Femur (tissue), 1 donor: ENCODE results near the gene MXD4.
"Not testable (repeated sequence)": the region's sequence is repeated elsewhere in the genome, so short reads cannot be mapped to it uniquely, and the experiment has no call there.

ENCODE experiments used
- DNase-seq: peaks from one replicate; pipeline ENCODE4 v3.0.0-alpha.2; 2017

Gene MXD4

GRCh38 chr4:2249526-2250356, 12.2 kb downstream of the MXD4 start:
- DNase-seq = no peak

- peak; percentile 16 for DNase-seq
Observed at GRCh38 chr4:2248821-2249261, 13.1 kb downstream of the MXD4 start.

- peak; percentile 21 for DNase-seq
Observed at GRCh38 chr4:2248044-2248780, 13.7 kb downstream of the MXD4 start.

DNA sequence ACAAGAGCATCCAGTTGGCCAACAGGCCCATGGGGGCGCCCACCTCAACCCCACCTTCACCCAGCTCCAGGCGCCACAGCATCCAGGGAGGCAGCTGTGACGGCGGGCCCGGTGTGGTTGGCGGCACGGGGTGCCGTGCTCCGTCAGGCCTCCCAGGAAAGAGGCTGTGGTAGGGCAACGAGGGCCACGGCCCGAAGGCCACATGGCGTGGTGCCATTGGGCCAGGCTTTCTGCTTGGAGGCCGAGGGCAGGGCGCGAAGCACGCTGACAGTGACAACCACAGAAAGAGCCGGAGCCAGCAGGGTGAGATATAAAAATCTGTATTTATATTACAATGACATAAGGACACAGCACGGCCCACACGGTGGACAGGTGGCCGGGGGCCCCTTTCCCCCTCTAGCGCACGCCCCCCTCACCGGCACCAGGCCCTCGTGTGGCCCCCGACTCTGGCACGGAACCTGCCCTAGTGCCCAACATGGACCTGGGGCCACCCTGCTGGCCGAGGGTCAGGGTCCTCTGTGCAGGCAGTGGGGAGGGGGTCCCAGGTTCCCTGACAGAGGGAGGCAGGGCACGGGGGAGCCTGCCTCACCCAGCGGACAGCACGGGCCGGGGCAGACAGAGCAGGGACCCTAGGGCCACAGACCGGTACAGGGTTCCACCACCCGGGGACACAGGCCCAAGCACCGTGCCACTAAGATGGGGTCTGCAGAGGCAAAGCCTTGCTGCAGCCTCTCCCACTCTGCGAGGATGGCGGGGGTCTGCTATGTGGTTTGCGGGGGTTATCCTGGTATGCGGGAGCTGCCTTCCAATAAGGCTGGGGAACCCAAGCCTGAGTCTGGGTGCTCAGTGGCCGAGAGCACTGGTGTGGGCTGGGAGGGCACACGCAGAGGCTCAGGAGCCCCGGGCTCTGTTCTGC, 14.5 kb downstream of the MXD4 start:
- no peak for DNase-seq

DNA sequence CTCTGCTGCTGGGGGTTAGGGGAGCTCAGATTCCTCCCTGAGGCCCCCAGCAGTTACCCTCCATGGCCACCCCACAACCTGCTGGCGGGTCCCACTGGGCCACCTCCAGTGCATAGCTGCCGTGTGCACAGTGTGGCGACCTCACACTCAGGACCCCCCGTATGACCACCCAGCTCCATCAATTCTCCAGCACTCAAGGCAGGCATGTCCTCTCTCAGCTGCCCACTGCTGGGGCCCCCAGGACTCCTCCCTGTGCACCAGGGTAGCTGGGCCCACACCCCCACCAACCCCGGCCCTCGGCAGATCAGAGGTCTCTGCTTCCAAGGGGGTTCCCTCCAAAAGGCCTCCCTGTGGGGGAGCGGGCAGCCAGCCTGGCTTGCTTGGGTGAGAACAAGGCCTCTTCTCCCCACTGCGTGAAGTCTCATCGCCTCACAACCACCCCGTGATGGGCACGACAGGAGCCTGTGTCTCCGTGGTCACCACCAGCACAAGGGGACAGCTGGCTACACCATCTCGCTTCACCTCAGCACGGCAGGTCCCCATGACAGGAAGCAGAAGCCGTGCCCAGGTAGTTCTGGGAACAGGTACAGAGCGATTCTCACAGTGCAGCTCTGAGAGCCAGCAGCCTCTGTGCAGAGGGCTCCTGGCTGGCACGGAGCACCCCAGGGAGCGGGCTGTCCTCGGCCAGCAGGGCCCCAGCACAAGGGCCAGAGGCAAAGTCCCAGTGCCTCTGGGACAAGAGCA, 15.4 kb downstream of the MXD4 start:
- DNase-seq = no peak

DNA sequence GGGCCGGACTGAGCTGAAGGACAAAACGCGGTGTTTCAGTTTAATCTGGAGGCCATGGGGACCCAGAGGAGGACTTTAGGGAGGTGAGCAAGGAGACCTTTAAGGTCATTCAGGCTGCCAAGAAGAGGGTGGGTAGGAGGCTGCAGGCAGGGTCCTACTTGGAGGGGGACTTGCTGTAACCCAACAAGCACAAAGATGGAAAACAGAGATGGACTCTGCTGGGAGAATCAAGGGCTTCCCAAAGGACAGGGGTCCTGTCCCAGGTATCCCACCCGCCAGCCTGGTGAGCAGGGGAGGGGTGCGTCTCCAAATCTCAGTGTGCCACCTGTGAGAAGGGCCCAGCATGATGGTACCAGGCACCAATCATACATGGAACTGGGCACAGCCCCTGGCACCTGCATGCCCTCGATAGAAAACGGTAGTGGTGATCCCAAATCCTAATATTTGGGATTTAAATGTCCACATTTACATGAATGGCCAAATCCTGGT, 16.1 kb downstream of the MXD4 start:
- DNase-seq = no peak

DNA sequence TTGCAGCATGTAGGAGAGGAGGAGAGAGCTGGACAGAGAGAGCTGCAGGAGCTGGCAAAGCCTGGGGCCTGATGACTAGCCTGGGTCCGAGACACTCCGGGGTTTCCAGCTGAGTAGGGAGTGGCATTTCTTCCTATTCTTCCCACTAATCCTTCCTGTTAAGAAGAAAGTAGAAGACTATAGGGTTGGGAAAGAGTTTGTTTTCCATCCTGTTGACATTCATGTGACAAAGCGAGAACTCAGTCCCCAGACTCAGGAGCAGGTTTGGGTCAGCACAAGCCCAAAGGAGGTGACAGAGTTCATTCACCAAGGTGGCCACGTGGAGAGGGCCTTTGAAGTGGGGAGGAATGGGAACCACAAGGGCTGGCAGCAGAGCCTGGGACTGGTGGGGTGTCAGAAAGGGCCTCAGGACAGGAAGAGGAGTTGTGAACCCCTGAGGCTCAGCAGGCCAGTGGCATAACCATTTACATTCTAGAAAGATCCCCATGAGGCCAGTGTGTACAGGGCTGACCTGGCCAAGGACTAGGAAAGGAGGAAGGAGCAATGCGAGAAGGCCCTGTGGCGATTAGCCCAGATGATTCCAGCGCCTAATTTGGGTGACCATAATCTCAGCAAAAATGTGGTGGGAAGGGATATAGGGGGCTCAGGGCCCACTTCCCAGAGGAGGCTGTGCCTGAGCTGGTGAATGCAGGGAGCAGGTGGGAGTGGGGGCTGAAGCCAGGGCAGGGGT, 16.7 kb downstream of the MXD4 start:
- peak; percentile 22 for DNase-seq

- peak; percentile 62 for DNase-seq
Observed at GRCh38 chr4:2243681-2244380, 18.1 kb downstream of the MXD4 start.

- DNase-seq = peak; percentile 99
Observed at GRCh38 chr4:2241410-2242353, 20.2 kb downstream of the MXD4 start, which contains the start of the genes HAUS3 and POLN. Gene HAUS3, minus strand, starts transcription at chr4:2242121. Its CDS starts 1,175 bp downstream, at chr4:2240946. Gene POLN, minus strand, starts transcription at chr4:2242121. Its CDS starts 12,890 bp downstream, at chr4:2229231.

- DNase-seq = no peak
Observed at GRCh38 chr4:2241003-2241402, 20.9 kb downstream of the MXD4 start.

DNA sequence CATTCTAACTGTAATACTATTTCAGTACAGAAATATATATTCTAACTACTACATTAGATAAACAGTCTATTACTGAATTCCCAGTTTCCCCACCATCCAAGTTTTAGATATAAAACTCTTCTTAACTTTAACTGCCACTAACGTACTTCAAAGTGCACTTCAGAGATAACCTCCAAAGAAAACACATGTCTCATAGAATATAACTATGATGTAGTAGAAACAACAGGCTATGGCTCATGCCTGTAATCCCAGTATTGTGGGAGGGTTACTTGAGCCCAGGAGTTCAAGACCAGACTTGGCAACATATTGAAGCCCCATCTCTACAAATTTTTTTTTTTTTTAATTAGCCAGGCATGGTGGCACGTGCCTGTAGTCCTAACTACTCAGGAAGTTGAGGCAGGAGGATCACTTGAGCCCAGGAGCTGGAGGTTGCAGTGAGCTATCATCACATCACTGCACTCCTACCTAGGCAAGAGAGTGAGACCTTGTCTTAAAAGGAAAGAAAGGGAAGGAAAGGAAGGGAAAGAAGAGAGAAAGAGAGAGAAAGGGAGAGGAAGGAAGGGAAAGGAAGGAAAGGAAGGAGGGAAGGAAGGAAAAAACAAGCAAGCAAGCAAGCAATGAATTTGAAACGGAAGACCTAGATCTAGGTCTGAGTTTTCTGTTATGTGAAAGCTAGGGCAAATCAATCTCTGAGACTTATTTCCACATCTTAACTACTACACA, 24.8 kb downstream of the MXD4 start:
- no peak for DNase-seq

- no peak for DNase-seq
Observed at GRCh38 chr4:2231082-2231481, 30.8 kb downstream of the MXD4 start.

GRCh38 chr4:2226261-2226660, 35.6 kb downstream of the MXD4 start:
- DNase-seq = no peak

DNA sequence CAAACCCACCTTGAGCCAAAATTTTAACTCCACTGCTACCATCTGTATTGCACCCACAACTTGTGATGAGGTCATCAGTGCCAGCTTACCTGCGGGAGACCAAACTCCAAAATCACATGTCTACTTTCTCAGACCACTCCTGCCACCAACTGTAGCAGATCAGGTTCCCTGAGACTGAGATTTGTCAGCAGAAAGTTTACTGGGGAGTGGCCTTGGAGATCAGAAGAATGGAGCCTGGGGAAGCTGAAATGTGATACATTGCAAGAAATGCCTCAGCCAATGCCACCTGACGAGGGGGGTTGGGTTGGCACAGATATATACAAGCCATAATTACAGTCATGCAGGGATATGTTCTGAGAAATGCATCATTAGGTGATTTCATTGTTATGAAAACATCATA, 39.1 kb downstream of the MXD4 start:
- no peak for DNase-seq

DNA sequence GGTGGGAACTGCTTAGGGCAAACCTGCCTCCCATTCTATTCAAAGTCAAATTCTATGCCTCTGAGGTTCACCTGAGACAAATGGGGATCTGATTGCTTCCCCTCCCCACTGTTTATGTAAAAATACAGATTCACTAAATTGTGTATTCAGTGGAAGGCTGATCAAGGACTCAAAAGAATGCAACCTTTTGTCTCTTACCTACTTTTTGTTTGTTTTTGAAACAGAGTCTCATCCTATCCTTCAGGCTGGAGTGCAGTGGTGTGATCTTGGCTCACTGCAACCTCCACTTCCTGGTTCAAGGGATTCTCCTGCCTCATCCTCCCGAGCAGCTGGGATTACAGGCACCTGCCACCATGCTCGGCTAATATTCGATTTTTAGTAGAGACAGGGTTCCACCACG, 40.5 kb downstream of the MXD4 start:
- not testable (repeated sequence) for DNase-seq

DNA sequence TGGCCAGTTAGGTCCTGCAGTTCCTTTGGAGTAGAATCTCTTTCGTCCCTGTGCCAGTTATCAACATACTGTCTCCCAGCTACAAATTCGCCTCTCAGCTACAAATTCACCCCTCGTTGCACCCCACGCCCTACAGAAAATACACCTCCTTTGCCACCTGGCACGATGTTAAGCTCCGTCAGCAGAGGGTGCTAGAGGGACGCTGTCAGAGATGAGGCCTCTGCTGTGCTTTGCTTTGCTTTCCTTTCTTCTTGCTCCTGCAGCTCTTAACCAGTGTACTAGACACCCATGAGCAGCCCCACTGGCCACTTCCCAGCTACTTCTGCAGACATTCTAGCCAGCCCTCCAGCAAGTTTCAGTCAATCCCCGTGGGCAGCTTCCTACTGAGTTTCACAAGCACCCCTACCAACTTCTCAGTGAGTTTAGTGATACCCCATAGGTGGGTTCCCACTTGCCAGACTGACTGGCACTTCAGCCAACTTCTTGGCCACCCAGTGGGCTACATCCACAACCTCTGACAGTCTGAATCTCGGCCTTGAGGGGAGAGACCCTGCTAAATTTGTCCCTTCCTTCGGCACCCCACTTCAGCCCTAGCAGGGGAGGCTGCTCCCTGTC, 41.8 kb downstream of the MXD4 start:
- DNase-seq = peak; percentile 79

GRCh38 chr4:2219233-2219760, 42.6 kb downstream of the MXD4 start:
- DNase-seq = no peak

DNA sequence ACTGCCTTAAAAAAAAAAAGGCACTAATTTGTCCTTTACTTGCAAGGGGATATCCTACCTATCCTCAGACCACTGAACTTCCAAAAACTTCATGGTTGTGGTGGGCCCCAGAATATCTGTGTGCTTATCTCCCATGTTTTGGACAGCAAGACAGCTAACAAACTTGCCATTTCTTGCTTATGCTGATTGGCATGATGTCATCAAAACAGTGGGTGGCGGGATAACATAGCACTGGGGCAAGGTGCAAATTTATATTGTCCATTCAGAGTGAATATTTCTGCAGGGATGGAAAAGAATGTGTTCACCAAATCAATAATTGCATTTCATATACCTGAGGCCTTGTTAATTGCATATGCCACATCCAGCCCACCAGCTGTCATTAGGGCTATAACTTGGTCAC, 43.5 kb downstream of the MXD4 start:
- no peak for DNase-seq
